Measurements from ENCODE around the gene ZNF609.
A peak's percentile ranks its signal among the peaks of the same experiment; 100 is the strongest.

ZNF609 gene

GRCh38 chr15:64460206-64460723 is at the start of gene ZNF609:
TSS of gene ZNF609 (plus strand) at chr15:64460578. CDS start at chr15:64499420, 38,842 bp downstream.
- peak; percentile 84 for DNase-seq

GRCh38 chr15:64412216-64412615 is 48.2 kb upstream of the ZNF609 start:
- no peak for DNase-seq

GRCh38 chr15:64422697-64423096 is 37.7 kb upstream of the ZNF609 start:
- no peak for DNase-seq

- no peak for DNase-seq
Observed at GRCh38 chr15:64423970-64424369, 36.4 kb upstream of the ZNF609 start.

- no peak for DNase-seq
Observed at GRCh38 chr15:64425221-64425620, 35.2 kb upstream of the ZNF609 start.

GRCh38 chr15:64426845-64427465 is 33.4 kb upstream of the ZNF609 start:
- DNase-seq: no peak

- DNase-seq: peak; percentile 17
Observed at GRCh38 chr15:64429448-64429847, 30.9 kb upstream of the ZNF609 start.

- peak; percentile 20 for DNase-seq
Observed at GRCh38 chr15:64430000-64430735, 30.2 kb upstream of the ZNF609 start.

GRCh38 chr15:64437982-64438381 is 22.4 kb upstream of the ZNF609 start:
- DNase-seq: no peak

- no peak for DNase-seq
Observed at GRCh38 chr15:64438653-64439447, 21.5 kb upstream of the ZNF609 start.

GRCh38 chr15:64441852-64442251 is 18.5 kb upstream of the ZNF609 start:
- no peak for DNase-seq

GRCh38 chr15:64443016-64443415 is 17.4 kb upstream of the ZNF609 start:
- DNase-seq: no peak

GRCh38 chr15:64443747-64444621 is 16.4 kb upstream of the ZNF609 start:
- DNase-seq: no peak

- DNase-seq: no peak
Observed at GRCh38 chr15:64444836-64445235, 15.5 kb upstream of the ZNF609 start.

GRCh38 chr15:64447536-64448315 is 12.7 kb upstream of the ZNF609 start:
- DNase-seq: no peak

- DNase-seq: no peak
Observed at GRCh38 chr15:64452988-64453688, 7.2 kb upstream of the ZNF609 start.

GRCh38 chr15:64453689-64454037 is 6.7 kb upstream of the ZNF609 start:
- DNase-seq: no peak

GRCh38 chr15:64454282-64454681 is 6.1 kb upstream of the ZNF609 start:
- no peak for DNase-seq

GRCh38 chr15:64455961-64456371 is 4.4 kb upstream of the ZNF609 start:
- DNase-seq: no peak

GRCh38 chr15:64456634-64457108 is 3.7 kb upstream of the ZNF609 start:
- DNase-seq: no peak
